ENCODE results near the gene XK. TPM values are rescaled to one million over a fixed set of nuclear protein-coding genes. Genes with fewer than 3 reads are reported as not detected.
"Not testable (repeated sequence)": the region's sequence is repeated elsewhere in the genome, so short reads cannot be mapped to it uniquely, and the experiment has no call there.

XK gene
- total RNA-seq, 4 donors from 2014 or later: 2.8 to 8.8 (median 5.1) TPM

GRCh38 chrX:37644381-37645305 lies 40.9 kb upstream of the XK start:
- H3K9me3 ChIP-seq: no peaks in the 10 kb centered on the region
- H3K27ac ChIP-seq: no peak overlapping the region
- TF ChIP-seq, protein P1, sequence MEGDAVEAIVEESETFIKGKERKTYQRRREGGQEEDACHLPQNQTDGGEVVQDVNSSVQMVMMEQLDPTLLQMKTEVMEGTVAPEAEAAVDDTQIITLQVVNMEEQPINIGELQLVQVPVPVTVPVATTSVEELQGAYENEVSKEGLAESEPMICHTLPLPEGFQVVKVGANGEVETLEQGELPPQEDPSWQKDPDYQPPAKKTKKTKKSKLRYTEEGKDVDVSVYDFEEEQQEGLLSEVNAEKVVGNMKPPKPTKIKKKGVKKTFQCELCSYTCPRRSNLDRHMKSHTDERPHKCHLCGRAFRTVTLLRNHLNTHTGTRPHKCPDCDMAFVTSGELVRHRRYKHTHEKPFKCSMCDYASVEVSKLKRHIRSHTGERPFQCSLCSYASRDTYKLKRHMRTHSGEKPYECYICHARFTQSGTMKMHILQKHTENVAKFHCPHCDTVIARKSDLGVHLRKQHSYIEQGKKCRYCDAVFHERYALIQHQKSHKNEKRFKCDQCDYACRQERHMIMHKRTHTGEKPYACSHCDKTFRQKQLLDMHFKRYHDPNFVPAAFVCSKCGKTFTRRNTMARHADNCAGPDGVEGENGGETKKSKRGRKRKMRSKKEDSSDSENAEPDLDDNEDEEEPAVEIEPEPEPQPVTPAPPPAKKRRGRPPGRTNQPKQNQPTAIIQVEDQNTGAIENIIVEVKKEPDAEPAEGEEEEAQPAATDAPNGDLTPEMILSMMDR (IDR thresholded peaks at IDR 0.05 in 4 of 5, conservative IDR thresholded peaks at IDR 0.05 in 1 of 5): no peak
- no peak for TF ChIP-seq POLR2A (IDR thresholded peaks at IDR 0.05)
- ATAC-seq (no peak), DNase-seq (no peak)
- no peaks in the 10 kb centered on the region for H3K27me3 ChIP-seq
- H3K36me3 ChIP-seq: no peaks in the 10 kb centered on the region
- H3K4me3 ChIP-seq: no peak overlapping the region
- intact Hi-C loops (cut with DNase I; ENCODE audit: low total_unique reads) (no loop called here), in situ Hi-C loops (cut with MboI; ENCODE audit: low sequenced_read_pairs in 4 of 4) (no loop called here)
- no peaks in the 10 kb centered on the region for H3K4me1 ChIP-seq

DNA sequence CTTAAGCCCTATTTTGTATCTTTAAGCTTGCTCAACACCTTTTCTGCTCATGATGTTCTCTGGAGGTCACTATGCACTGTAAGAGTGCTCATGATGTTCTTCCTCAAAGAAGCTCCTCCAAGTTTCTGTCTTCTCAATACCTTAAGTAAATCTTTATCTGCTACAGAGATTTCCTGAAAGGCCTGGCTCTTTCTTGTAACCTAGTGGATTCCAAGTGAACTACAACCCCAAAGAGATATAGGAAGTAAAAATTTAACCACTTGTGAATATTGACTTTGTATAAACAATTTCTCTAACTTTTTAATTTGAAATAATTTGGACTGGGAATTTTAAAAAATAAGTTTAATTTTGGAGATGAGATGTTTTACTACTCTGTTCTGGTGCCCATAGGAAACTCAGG lies 39.3 kb upstream of the XK start:
- intact Hi-C loops (cut with DNase I; ENCODE audit: low total_unique reads): no loop called here
- Histone ChIP-seq H3K4me1 (no peaks in the 10 kb centered on the region), H3K9me3 (no peaks in the 10 kb centered on the region)

DNA sequence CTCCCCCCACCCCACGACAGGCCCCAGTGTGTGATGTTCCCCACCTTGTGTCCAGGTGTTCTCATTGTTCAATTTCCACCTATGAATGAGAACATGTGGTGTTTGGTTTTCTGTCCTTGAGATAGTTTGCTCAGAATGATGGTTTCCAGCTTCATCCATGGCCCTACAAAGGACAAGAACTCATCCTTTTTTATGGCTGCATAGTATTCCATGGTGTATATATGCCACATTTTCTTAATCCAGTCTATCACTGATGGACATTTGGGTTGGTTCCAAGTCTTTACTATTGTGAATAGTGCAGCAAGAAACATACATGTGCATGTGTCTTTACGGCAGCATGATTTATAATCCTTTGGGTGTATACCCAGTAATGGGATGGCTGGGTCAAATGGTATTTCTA lies 34.7 kb upstream of the XK start:
- ATAC-seq; H3K4me3 ChIP-seq; H3K4me1 ChIP-seq; H3K27ac ChIP-seq; in situ Hi-C loops (cut with MboI; ENCODE audit: low sequenced_read_pairs in 4 of 4); DNase-seq; intact Hi-C loops (cut with DNase I; ENCODE audit: low total_unique reads); H3K36me3 ChIP-seq; H3K27me3 ChIP-seq; H3K9me3 ChIP-seq: not testable (repeated sequence)

More for the DNA sequence above, 39.3 kb upstream of the XK start:
- ATAC-seq (no peak), DNase-seq (no peak)
- Histone ChIP-seq H3K36me3 (no peaks in the 10 kb centered on the region), H3K27me3 (no peaks in the 10 kb centered on the region), H3K27ac (no peak overlapping the region), H3K4me3 (no peak overlapping the region)
- TF ChIP-seq, protein P1 (IDR thresholded peaks at IDR 0.05 in 4 of 5, conservative IDR thresholded peaks at IDR 0.05 in 1 of 5): no peak
- no peak for TF ChIP-seq POLR2A (IDR thresholded peaks at IDR 0.05)
- in situ Hi-C loops (cut with MboI; ENCODE audit: low sequenced_read_pairs in 4 of 4): no loop called here

GRCh38 chrX:37651921-37652452 lies 33.6 kb upstream of the XK start:
- in situ Hi-C loops (cut with MboI; ENCODE audit: low sequenced_read_pairs in 4 of 4) (no loop called here), intact Hi-C loops (cut with DNase I; ENCODE audit: low total_unique reads) (no loop called here)
- ATAC-seq (no peak), DNase-seq (no peak)
- Histone ChIP-seq H3K4me1 (no peaks in the 10 kb centered on the region), H3K4me3 (no peak overlapping the region), H3K36me3 (no peaks in the 10 kb centered on the region), H3K9me3 (no peaks in the 10 kb centered on the region), H3K27me3 (no peaks in the 10 kb centered on the region), H3K27ac (no peak overlapping the region)
- TF ChIP-seq, protein P1 (IDR thresholded peaks at IDR 0.05 in 4 of 5, conservative IDR thresholded peaks at IDR 0.05 in 1 of 5): no peak
- no peak for TF ChIP-seq POLR2A (IDR thresholded peaks at IDR 0.05)

DNA sequence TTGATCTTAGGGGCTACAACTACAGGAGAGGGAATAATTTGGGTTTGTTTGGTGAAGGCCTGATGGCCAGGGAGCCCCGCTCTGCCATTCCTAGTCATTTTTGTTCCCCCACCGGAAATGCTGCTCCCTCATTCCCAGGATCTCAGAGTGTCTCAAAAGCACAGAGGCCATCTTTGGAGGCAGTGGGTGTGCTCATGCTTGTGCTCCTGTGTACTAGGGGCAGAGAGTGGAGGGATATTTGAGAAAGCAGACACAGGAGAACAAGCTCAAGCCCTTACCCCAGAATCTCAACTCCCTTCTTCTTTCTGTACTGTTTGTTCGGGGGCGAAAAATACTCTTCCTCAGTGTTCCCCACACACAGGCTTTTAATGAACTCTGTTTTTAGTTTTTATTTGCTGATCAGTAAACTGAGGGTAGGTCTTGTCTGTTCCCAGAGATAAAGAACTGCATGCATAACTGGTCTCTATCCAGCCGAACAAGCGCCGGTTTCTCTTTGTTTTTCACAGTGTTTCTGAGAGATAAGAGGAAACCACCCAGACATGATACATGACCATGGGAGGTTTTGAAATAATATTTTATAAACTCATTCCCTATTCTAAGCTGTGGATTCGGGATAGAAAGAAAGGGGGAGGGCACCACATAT lies 32.9 kb upstream of the XK start:
- H3K4me1 ChIP-seq: no peaks in the 10 kb centered on the region
- H3K27ac ChIP-seq: no peak overlapping the region
- in situ Hi-C loops (cut with MboI; ENCODE audit: low sequenced_read_pairs in 4 of 4) (no loop called here), intact Hi-C loops (cut with DNase I; ENCODE audit: low total_unique reads) (no loop called here)
- DNase-seq (no peak), ATAC-seq (no peak)
- H3K36me3 ChIP-seq: no peaks in the 10 kb centered on the region
- H3K27me3 ChIP-seq: no peaks in the 10 kb centered on the region
- no peak overlapping the region for H3K4me3 ChIP-seq
- no peaks in the 10 kb centered on the region for H3K9me3 ChIP-seq
- no peak for TF ChIP-seq POLR2A (IDR thresholded peaks at IDR 0.05)
- TF ChIP-seq, protein P1 (IDR thresholded peaks at IDR 0.05 in 4 of 5, conservative IDR thresholded peaks at IDR 0.05 in 1 of 5): no peak

All from gastrocnemius medialis (tissue), 4 donors.